PC-3 (cell line): ENCODE results near the gene RPL29. TPM values are rescaled to one million over a fixed set of nuclear protein-coding genes. Genes with fewer than 3 reads are reported as not detected.

Experiments used
- ATAC-seq: fragments of 200-7000 bp; cut with Tn5 transposase; 2 replicates; pipeline ENCODE4 v1.9.1; 2020; ENCODE audit warnings: mild to moderate bottlenecking, moderate library complexity
- BruUV-seq: library from RNA; stranded (reverse); fragments of 400-500 nt; replicated peaks from 2 replicates; lab custom pipeline; 2021; lab: Mats Ljungman, UMichigan
- CTCF ChIA-PET: fragments of 300-600 bp; sonication (Branson Sonifier 250); formaldehyde crosslinking; loops from one replicate; lab custom pipeline; 2022; ENCODE audit warnings: antibody characterized with exemption; lab: Charles Lee
- POLR2A ChIA-PET: fragments of 300-600 bp; sonication (Branson Sonifier 250); formaldehyde crosslinking; loops from one replicate; lab custom pipeline; 2022; ENCODE audit warnings: antibody characterized with exemption; ENCODE audit not compliant: unreplicated experiment; lab: Charles Lee
- DNase-seq: peaks from one replicate; pipeline ENCODE4 v3.0.0-alpha.2; 2015
- H2AFZ ChIP-seq: fragments of 300-600 bp; sonication (generic); 2 replicates; pipeline ENCODE4 v1.6.0; 2016; ENCODE audit warnings: antibody characterized with exemption, low read length
- H3F3A ChIP-seq: fragments of 300-600 bp; sonication (generic); one replicate; pipeline ENCODE4 v1.6.0; 2017; ENCODE audit warnings: antibody characterized with exemption, low read length, control low read depth, mild to moderate bottlenecking; ENCODE audit not compliant: unreplicated experiment
- H3K27ac ChIP-seq: fragments of 300-600 bp; sonication (generic); 2 replicates; pipeline ENCODE4 v1.5.1; 2016; ENCODE audit warnings: mild to moderate bottlenecking, low read length
- H3K27me3 ChIP-seq: fragments of 300-600 bp; sonication (generic); 2 replicates; pipeline ENCODE4 v1.6.1; 2016; ENCODE audit warnings: low read length, mixed read lengths
- H3K36me3 ChIP-seq: fragments of 300-600 bp; sonication (generic); 2 replicates; pipeline ENCODE4 v1.6.1; 2016; ENCODE audit warnings: low read depth, mixed run types, low read length, mixed read lengths
- H3K4me1 ChIP-seq: fragments of 300-600 bp; sonication (generic); 2 replicates; pipeline ENCODE4 v1.5.1; 2016; ENCODE audit warnings: low read length; ENCODE audit not compliant: insufficient read depth
- H3K4me2 ChIP-seq: fragments of 300-600 bp; sonication (generic); 2 replicates; pipeline ENCODE4 v1.6.0; 2016; ENCODE audit warnings: low read length
- H3K4me3 ChIP-seq: fragments of 300-600 bp; sonication (generic); 2 replicates; pipeline ENCODE4 v1.5.1; 2016; ENCODE audit warnings: mild to moderate bottlenecking, low read length, mixed read lengths
- H3K79me2 ChIP-seq: fragments of 300-600 bp; sonication (generic); 2 replicates; pipeline ENCODE4 v1.6.1; 2017; ENCODE audit warnings: low read length, mixed read lengths
- H3K9ac ChIP-seq: fragments of 300-600 bp; sonication (generic); 2 replicates; pipeline ENCODE4 v1.6.0; 2016; ENCODE audit warnings: mild to moderate bottlenecking, low read length
- H3K9me2 ChIP-seq: fragments of 300-600 bp; sonication (generic); replicated peaks from 2 replicates; pipeline ENCODE4 v1.6.1; 2016; ENCODE audit warnings: mixed run types, low read length, mixed read lengths
- H3K9me3 ChIP-seq: fragments of 300-600 bp; sonication (generic); 2 replicates; pipeline ENCODE4 v1.6.1; 2016; ENCODE audit warnings: low read length, mixed read lengths
- H4K20me1 ChIP-seq: fragments of 300-600 bp; sonication (generic); 2 replicates; pipeline ENCODE4 v1.6.1; 2016; ENCODE audit warnings: low read length, mixed read lengths
- EZH2 ChIP-seq: fragments of 300-600 bp; sonication (generic); IDR thresholded peaks from one replicate; pipeline ENCODE4 v1.6.1; 2017; ENCODE audit warnings: antibody characterized with exemption, mild to moderate bottlenecking, low read length; ENCODE audit not compliant: unreplicated experiment
- EZH2phosphoT487 ChIP-seq: fragments of 300-600 bp; sonication (generic); IDR thresholded peaks from 2 replicates; pipeline ENCODE4 v1.6.1; 2018; ENCODE audit warnings: mild to moderate bottlenecking, antibody characterized with exemption, low read length, borderline replicate concordance
- intact Hi-C: fragments of 100-400 bp; cut with micrococcal nuclease; formaldehyde crosslinking; loops from 2 replicates; pipeline ENCODE4 v1.9.0; 2023
- total RNA-seq: library from RNA; depleted of rRNA; stranded (reverse); fragments of >200 nt; gene quantifications from 2 replicates; pipeline ENCODE4 v1.2.3, GENCODE V29; 2014
- TF ChIP-seq, protein P1 (sequence below): fragments of 300-600 bp; sonication (generic); conservative IDR thresholded peaks from 2 replicates; pipeline ENCODE4 v1.5.1; 2017; ENCODE audit warnings: antibody characterized with exemption, low read depth, mild to moderate bottlenecking, low read length

Gene RPL29
- total RNA-seq, 1 experiment from 2014 or later: 1,807 TPM

- TF ChIP-seq, protein P1, sequence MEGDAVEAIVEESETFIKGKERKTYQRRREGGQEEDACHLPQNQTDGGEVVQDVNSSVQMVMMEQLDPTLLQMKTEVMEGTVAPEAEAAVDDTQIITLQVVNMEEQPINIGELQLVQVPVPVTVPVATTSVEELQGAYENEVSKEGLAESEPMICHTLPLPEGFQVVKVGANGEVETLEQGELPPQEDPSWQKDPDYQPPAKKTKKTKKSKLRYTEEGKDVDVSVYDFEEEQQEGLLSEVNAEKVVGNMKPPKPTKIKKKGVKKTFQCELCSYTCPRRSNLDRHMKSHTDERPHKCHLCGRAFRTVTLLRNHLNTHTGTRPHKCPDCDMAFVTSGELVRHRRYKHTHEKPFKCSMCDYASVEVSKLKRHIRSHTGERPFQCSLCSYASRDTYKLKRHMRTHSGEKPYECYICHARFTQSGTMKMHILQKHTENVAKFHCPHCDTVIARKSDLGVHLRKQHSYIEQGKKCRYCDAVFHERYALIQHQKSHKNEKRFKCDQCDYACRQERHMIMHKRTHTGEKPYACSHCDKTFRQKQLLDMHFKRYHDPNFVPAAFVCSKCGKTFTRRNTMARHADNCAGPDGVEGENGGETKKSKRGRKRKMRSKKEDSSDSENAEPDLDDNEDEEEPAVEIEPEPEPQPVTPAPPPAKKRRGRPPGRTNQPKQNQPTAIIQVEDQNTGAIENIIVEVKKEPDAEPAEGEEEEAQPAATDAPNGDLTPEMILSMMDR: no peak
- TF ChIP-seq EZH2phosphoT487 (no peak), EZH2 (no peak)
- CTCF ChIA-PET: no interaction called here
- H3K9ac ChIP-seq: no peak overlapping the region
Measured at GRCh38 chr3:52030714-52031310, 35.1 kb upstream of the RPL29 start.

GRCh38 chr3:52029535-52029934 lies 33.8 kb upstream of the RPL29 start:
- ChIA-PET CTCF (no interaction called here), POLR2A (no interaction called here)
- Histone ChIP-seq H3K79me2 (no peaks in the 10 kb centered on the region), H2AFZ (no peak overlapping the region), H3F3A (no peaks in the 10 kb centered on the region), H3K27ac (no peak overlapping the region), H3K9me2 (no peaks in the 10 kb centered on the region), H3K4me2 (no peak overlapping the region), H3K9me3 (no peaks in the 10 kb centered on the region), H3K9ac (no peak overlapping the region), H4K20me1 (no peaks in the 10 kb centered on the region), H3K27me3 (no peaks in the 10 kb centered on the region), H3K4me3 (no peak overlapping the region), H3K4me1 (no peaks in the 10 kb centered on the region), H3K36me3 (no peaks in the 10 kb centered on the region)
- intact Hi-C loops: no loop called here
- ATAC-seq: no peak
- no TSS peak for BruUV-seq
- TF ChIP-seq EZH2: no peak
- TF ChIP-seq, protein P1: no peak
- no peak for TF ChIP-seq EZH2phosphoT487
- no peak for DNase-seq

More at GRCh38 chr3:52030714-52031310, 35.1 kb upstream of the RPL29 start:
- Histone ChIP-seq H4K20me1 (no peaks in the 10 kb centered on the region), H3K4me1 (no peaks in the 10 kb centered on the region), H3K27ac (no peak overlapping the region), H3K27me3 (no peaks in the 10 kb centered on the region), H3K4me3 (no peak overlapping the region), H3K36me3 (no peaks in the 10 kb centered on the region), H3F3A (no peaks in the 10 kb centered on the region), H3K4me2 (no peak overlapping the region), H3K9me2 (no peaks in the 10 kb centered on the region), H2AFZ (no peak overlapping the region), H3K79me2 (no peaks in the 10 kb centered on the region), H3K9me3 (no peaks in the 10 kb centered on the region)
- ATAC-seq (no peak), DNase-seq (no peak)
- POLR2A ChIA-PET: no interaction called here
- no TSS peak for BruUV-seq
- intact Hi-C loops: no loop called here

- Histone ChIP-seq H3K79me2 (no peaks in the 10 kb centered on the region), H3K27ac (no peak overlapping the region), H3K4me2 (no peak overlapping the region), H3K4me3 (no peak overlapping the region), H3K4me1 (no peaks in the 10 kb centered on the region), H3K9me2 (no peaks in the 10 kb centered on the region), H3K9ac (no peak overlapping the region), H4K20me1 (no peaks in the 10 kb centered on the region), H3K36me3 (no peaks in the 10 kb centered on the region), H3K27me3 (no peaks in the 10 kb centered on the region), H3K9me3 (no peaks in the 10 kb centered on the region), H3F3A (no peaks in the 10 kb centered on the region), H2AFZ (no peak overlapping the region)
- intact Hi-C loops: no loop called here
- POLR2A ChIA-PET: no interaction called here
- no TSS peak for BruUV-seq
- DNase-seq (no peak), ATAC-seq (no peak)
- TF ChIP-seq, protein P1: no peak
- no peak for TF ChIP-seq EZH2phosphoT487
- no peak for TF ChIP-seq EZH2
- CTCF ChIA-PET: no interaction called here
Measured at GRCh38 chr3:52029053-52029452, 33.4 kb upstream of the RPL29 start.
